Neural cell (in vitro differentiated cells): Measurements from ENCODE around the gene IKBKG.
"Not testable (repeated sequence)": the region's sequence is repeated elsewhere in the genome, so short reads cannot be mapped to it uniquely, and the experiment has no call there.

Source experiments
- EZH2 ChIP-seq: fragments of 200-600, 300-800 bp; shearing (Covaris generic), sonication (generic); IDR thresholded peaks from 2 replicates; pipeline ENCODE4 v1.6.1; 2014; ENCODE audit warnings: antibody characterized with exemption, low read length, borderline replicate concordance, mild to moderate bottlenecking; ENCODE audit not compliant: insufficient read depth, poor library complexity, severe bottlenecking
- MXI1 ChIP-seq: fragments of 450-650 bp; conservative IDR thresholded peaks from 2 replicates; pipeline ENCODE4 v1.6.1; 2014; ENCODE audit warnings: antibody characterized with exemption, mild to moderate bottlenecking; ENCODE audit not compliant: poor library complexity, severe bottlenecking
- POLR2AphosphoS5 ChIP-seq: IDR thresholded peaks from 2 replicates; pipeline ENCODE4 v1.6.1; 2012
- TAF1 ChIP-seq: IDR thresholded peaks from 2 replicates; pipeline ENCODE4 v1.6.1; 2012; ENCODE audit warnings: low read depth
- TF ChIP-seq, protein P1 (sequence below): IDR thresholded peaks from 2 replicates; pipeline ENCODE4 v1.6.1; 2012; ENCODE audit warnings: borderline replicate concordance
- TF ChIP-seq, protein P2 (sequence below): fragments of 450-650 bp; IDR thresholded peaks from 2 replicates; pipeline ENCODE4 v1.5.1; 2014; ENCODE audit warnings: antibody characterized with exemption, mild to moderate bottlenecking, moderate library complexity; ENCODE audit not compliant: poor library complexity, severe bottlenecking

DNA sequence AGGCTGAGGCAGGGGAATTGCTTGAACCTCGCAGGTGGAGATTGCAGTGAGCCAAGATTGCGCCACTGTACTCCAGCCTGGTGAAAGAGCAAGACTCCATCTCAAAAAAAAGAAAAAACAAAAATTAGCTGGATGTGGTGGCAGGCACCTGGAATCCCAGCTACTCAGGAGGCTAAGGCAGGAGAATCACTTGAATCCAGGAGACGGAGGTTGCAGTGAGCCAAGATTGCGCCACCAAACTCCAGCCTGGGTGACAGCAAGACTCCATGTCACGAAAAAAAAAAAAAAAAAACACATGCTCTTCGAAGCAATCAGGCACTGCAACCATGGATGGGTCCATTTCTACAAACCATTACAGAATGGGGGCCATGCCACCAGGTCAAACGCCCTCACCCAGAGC is 7.1 kb upstream of the IKBKG start:
- TF ChIP-seq, protein P1, sequence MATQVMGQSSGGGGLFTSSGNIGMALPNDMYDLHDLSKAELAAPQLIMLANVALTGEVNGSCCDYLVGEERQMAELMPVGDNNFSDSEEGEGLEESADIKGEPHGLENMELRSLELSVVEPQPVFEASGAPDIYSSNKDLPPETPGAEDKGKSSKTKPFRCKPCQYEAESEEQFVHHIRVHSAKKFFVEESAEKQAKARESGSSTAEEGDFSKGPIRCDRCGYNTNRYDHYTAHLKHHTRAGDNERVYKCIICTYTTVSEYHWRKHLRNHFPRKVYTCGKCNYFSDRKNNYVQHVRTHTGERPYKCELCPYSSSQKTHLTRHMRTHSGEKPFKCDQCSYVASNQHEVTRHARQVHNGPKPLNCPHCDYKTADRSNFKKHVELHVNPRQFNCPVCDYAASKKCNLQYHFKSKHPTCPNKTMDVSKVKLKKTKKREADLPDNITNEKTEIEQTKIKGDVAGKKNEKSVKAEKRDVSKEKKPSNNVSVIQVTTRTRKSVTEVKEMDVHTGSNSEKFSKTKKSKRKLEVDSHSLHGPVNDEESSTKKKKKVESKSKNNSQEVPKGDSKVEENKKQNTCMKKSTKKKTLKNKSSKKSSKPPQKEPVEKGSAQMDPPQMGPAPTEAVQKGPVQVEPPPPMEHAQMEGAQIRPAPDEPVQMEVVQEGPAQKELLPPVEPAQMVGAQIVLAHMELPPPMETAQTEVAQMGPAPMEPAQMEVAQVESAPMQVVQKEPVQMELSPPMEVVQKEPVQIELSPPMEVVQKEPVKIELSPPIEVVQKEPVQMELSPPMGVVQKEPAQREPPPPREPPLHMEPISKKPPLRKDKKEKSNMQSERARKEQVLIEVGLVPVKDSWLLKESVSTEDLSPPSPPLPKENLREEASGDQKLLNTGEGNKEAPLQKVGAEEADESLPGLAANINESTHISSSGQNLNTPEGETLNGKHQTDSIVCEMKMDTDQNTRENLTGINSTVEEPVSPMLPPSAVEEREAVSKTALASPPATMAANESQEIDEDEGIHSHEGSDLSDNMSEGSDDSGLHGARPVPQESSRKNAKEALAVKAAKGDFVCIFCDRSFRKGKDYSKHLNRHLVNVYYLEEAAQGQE: not testable (repeated sequence)
- TF ChIP-seq TAF1, EZH2, POLR2AphosphoS5, MXI1: not testable (repeated sequence)
- TF ChIP-seq, protein P2, sequence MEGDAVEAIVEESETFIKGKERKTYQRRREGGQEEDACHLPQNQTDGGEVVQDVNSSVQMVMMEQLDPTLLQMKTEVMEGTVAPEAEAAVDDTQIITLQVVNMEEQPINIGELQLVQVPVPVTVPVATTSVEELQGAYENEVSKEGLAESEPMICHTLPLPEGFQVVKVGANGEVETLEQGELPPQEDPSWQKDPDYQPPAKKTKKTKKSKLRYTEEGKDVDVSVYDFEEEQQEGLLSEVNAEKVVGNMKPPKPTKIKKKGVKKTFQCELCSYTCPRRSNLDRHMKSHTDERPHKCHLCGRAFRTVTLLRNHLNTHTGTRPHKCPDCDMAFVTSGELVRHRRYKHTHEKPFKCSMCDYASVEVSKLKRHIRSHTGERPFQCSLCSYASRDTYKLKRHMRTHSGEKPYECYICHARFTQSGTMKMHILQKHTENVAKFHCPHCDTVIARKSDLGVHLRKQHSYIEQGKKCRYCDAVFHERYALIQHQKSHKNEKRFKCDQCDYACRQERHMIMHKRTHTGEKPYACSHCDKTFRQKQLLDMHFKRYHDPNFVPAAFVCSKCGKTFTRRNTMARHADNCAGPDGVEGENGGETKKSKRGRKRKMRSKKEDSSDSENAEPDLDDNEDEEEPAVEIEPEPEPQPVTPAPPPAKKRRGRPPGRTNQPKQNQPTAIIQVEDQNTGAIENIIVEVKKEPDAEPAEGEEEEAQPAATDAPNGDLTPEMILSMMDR: not testable (repeated sequence)
